GM12872 (cell line): ENCODE data around the gene SCTR.

Source experiments
- CTCF ChIP-seq: IDR thresholded peaks from 3 replicates; pipeline ENCODE4 v1.5.1; 2011; ENCODE audit warnings: low read depth, mild to moderate bottlenecking, low read length, moderate library complexity; ENCODE audit not compliant: insufficient read depth

The SCTR gene

GRCh38 chr2:119486886-119487285 lies 37.4 kb downstream of the SCTR start:
- no peak for TF ChIP-seq CTCF

- no peak for TF ChIP-seq CTCF
Observed at GRCh38 chr2:119486196-119486827, 38.0 kb downstream of the SCTR start.

- TF ChIP-seq CTCF: no peak
Observed at GRCh38 chr2:119485336-119486110, 38.8 kb downstream of the SCTR start.

GRCh38 chr2:119484834-119485233 lies 39.4 kb downstream of the SCTR start:
- no peak for TF ChIP-seq CTCF

- no peak for TF ChIP-seq CTCF
Observed at GRCh38 chr2:119483896-119484718, 40.2 kb downstream of the SCTR start.

- no peak for TF ChIP-seq CTCF
Observed at GRCh38 chr2:119483395-119483753, 40.9 kb downstream of the SCTR start.

- no peak for TF ChIP-seq CTCF
Observed at GRCh38 chr2:119482481-119483394, 41.5 kb downstream of the SCTR start.
